Aorta (tissue), 5 donors: ENCODE data around the gene GAS6. TPM values are rescaled to one million over a fixed set of nuclear protein-coding genes. Genes with fewer than 3 reads are reported as not detected.

Experiments
- ATAC-seq: fragments of 200-7000 bp; cut with Tn5 transposase; one replicate; pipeline ENCODE4 v1.9.1; 2022; ENCODE audit warnings: moderate library complexity; ENCODE audit not compliant: low FRiP score
- DNase-seq, 2 donors: peaks; one replicate each; pipeline ENCODE4 v3.0.0-alpha.2; 2020
- H3K27ac ChIP-seq, 2 donors: one replicate each; pipeline ENCODE4 v1.5.1; 2013; ENCODE audit warnings: low read length in 2 of 2, mild to moderate bottlenecking in 2 of 2, moderate library complexity in 2 of 2, control low read depth in 1 of 2, inconsistent platforms in 1 of 2, low read depth in 1 of 2
- H3K27me3 ChIP-seq, 2 donors: one replicate each; pipeline ENCODE4 v1.6.1; 2013; ENCODE audit warnings: control low read depth in 1 of 2, low read length in 1 of 2, mild to moderate bottlenecking in 1 of 2, moderate library complexity in 1 of 2; ENCODE audit not compliant: insufficient read depth in 2 of 2, control insufficient read depth in 1 of 2
- H3K36me3 ChIP-seq, 2 donors: one replicate each; pipeline ENCODE4 v1.6.1; 2013; ENCODE audit warnings: control low read depth in 1 of 2, low read length in 1 of 2, mild to moderate bottlenecking in 1 of 2; ENCODE audit not compliant: insufficient read depth in 2 of 2, control insufficient read depth in 1 of 2
- H3K4me1 ChIP-seq, 2 donors: one replicate each; pipeline ENCODE4 v1.6.1; 2013; ENCODE audit warnings: low read length in 2 of 2, control low read depth in 1 of 2, mild to moderate bottlenecking in 1 of 2, moderate library complexity in 1 of 2; ENCODE audit not compliant: insufficient read depth in 2 of 2, control insufficient read depth in 1 of 2
- H3K4me3 ChIP-seq, 2 donors: one replicate each; pipeline ENCODE4 v1.5.1; 2013; ENCODE audit warnings: low read length in 2 of 2, control low read depth in 1 of 2, mild to moderate bottlenecking in 1 of 2
- H3K9me3 ChIP-seq: one replicate; pipeline ENCODE4 v1.6.1; 2013; ENCODE audit warnings: mild to moderate bottlenecking, low read length; ENCODE audit not compliant: control insufficient read depth
- WGBS, 2 donors: extraction: QIAGEN DNeasy Blood & Tissue Kit; methylation state at CpG; one replicate each; pipeline ENCODE4 v1.1.7; 2013; 5-methylcytosine and 5-hydroxymethylcytosine counted together
- intact Hi-C, 2 donors: fragments of 100-400 bp; cut with DNase I; formaldehyde crosslinking; loops; one replicate each; pipeline versions ENCODE4 v1.14.2 to v1.15.0; 2022
- polyA plus RNA-seq, 2 donors: library from polyadenylated mRNA; stranded (reverse); fragments of 200-250 nt; gene quantifications; one replicate each; pipeline ENCODE4 v1.2.3, GENCODE V29; 2013
- total RNA-seq, 2 donors: library from RNA; stranded (reverse); fragmentation: NEBNext Ultra II Directional; extraction: Animal tissue kit (Norgen Biotek cat#: 25700); gene quantifications; one replicate each; pipeline ENCODE4 v1.2.1, GENCODE V29; 2021
- donor health status: healthy with polysubstance abuse.
- donor health status: Bipolar disorder and iron deficiency.
- donor health status: DM: no; HTN: no; CAD: no.
- donor health status: DM: no; HTN: no; CAD: no.
- donor health status: DM: yes; HTN: yes; CAD: no.

GAS6 gene
- total and polyA plus RNA-seq, 4 donors, result 244 to 509 (median 333) TPM

DNA sequence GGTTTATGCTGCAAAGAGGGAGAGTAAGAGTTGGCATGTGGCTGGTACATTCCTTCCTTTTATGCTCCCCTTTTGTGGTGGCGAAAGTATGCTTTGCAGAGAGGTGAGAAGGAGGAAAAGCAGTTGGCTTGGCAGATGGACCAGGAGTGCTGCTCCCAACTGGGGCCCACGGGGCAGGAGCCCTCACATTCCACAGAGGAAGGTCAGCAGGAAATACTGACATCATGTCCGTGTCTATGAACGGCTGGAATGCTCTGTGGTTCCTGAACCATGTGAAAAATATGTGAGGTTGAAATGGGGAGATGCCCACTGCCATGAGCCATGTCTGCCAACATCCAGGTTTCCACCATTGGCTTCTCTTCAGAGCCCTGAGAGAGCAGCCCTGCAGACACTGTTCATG lies 33.3 kb upstream of the GAS6 start:
- H3K36me3 ChIP-seq, result no peaks in the 10 kb centered on the region
- DNase-seq (no peak), ATAC-seq (no peak)
- no peaks in the 10 kb centered on the region for H3K9me3 ChIP-seq
- H3K27me3 ChIP-seq, result no peaks in the 10 kb centered on the region
- H3K4me1 ChIP-seq, result peaks cover 0 to 6% of the 10 kb centered on the region in 2 donors
- intact Hi-C loops, result loop anchor here in 1 of 2 donors (5.0 kb wide), 1 partner anchor 35 kb away; the partner anchor contains the start of gene GAS6
- H3K27ac ChIP-seq, result peak overlapping the region in 1 of 2 donors; percentile 7
- no peak overlapping the region for H3K4me3 ChIP-seq
- WGBS, 2 donors, result 16 to 20% methylated on average over 4 of the region's 4 CpGs

DNA sequence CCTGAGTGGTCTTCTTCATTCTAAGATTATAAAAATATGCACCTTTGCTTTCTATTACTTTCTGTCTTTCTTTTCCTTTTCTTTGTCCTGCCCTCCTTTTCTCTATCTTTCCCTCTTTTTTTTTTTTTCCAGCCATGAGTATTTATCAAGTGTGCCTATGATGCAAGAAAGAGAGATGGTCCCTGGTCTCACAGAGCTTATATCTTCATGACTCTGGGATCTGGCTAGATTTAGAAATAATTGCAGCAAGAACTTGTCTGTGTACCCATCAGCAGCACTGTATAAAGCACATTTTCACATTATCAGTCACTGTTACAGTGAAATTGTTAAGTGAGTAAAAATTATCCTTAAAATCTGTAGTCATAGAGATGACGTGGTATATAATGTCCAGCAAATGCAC lies 31.6 kb upstream of the GAS6 start:
- Histone ChIP-seq H3K36me3 (no peaks in the 10 kb centered on the region), H3K4me3 (no peak overlapping the region), H3K9me3 (no peaks in the 10 kb centered on the region), H3K27me3 (no peaks in the 10 kb centered on the region), H3K4me1 (peaks cover 0 to 8% of the 10 kb centered on the region in 2 donors), H3K27ac (no peak overlapping the region)
- DNase-seq, result no peak
- ATAC-seq, result no peak
- 83 to 93% methylated on average over 1 of the region's 1 CpG for WGBS, 2 donors
- intact Hi-C loops, result loop anchor here in 1 of 2 donors (5.0 kb wide), 1 partner anchor 33 kb away; the partner anchor contains the start of gene GAS6

- no peak overlapping the region for H3K27ac ChIP-seq
- no peaks in the 10 kb centered on the region for H3K36me3 ChIP-seq
- ATAC-seq, result no peak
- H3K4me3 ChIP-seq, result no peak overlapping the region
- intact Hi-C loops, result no loop called here
- peaks cover 0 to 9% of the 10 kb centered on the region in 2 donors for H3K4me1 ChIP-seq
- no peak for DNase-seq
- no peaks in the 10 kb centered on the region for H3K9me3 ChIP-seq
- WGBS, 2 donors, result 36 to 51% methylated on average over 2 of the region's 2 CpGs
- H3K27me3 ChIP-seq, result no peaks in the 10 kb centered on the region
Observed at GRCh38 chr13:113890774-113891480, 27.1 kb upstream of the GAS6 start.

- Histone ChIP-seq H3K4me3 (no peak overlapping the region), H3K4me1 (peaks cover 0 to 9% of the 10 kb centered on the region in 2 donors), H3K36me3 (no peaks in the 10 kb centered on the region), H3K27me3 (no peaks in the 10 kb centered on the region), H3K9me3 (no peaks in the 10 kb centered on the region), H3K27ac (no peak overlapping the region)
- intact Hi-C loops, result no loop called here
- no peak for ATAC-seq
- DNase-seq, result no peak
- WGBS, 2 donors, result 91 to 96% methylated on average over 4 of the region's 4 CpGs
Observed at GRCh38 chr13:113889467-113889866, 25.6 kb upstream of the GAS6 start.

DNA sequence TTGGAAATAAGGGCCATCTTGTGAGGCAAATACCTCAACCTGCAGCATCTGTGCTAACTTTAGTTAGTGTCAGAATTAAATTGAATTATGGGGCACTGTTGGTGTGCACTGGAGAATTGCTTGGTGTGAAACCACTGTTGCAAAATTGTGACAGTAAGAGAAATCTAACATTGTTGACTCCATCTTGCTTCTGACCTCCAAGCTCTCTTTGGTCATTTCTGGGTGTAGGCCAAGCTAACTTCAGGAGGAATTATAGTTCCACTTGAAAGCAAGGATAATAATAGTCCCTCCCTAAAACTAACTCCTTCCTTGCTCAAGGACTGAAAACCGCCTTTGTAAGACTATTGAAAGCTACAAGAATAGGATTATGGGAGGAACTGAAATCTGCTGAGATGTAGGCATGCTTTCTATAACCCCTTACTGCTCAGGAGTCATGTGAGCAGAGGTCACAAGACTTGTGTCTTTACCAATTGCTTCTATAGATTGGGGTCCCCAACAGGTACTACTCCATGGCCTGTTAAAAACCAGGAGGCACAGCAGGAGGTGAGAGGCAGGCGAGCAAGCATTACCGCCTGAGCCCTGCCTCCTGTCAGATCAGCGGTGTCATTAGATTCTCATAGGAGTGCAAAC lies 24.9 kb upstream of the GAS6 start:
- Histone ChIP-seq H3K27me3 (no peaks in the 10 kb centered on the region), H3K9me3 (no peaks in the 10 kb centered on the region), H3K4me3 (no peak overlapping the region), H3K36me3 (no peaks in the 10 kb centered on the region), H3K27ac (no peak overlapping the region), H3K4me1 (peaks cover 0 to 9% of the 10 kb centered on the region in 2 donors)
- ATAC-seq (no peak), DNase-seq (no peak)
- 96 to 98% methylated on average over 4 of the region's 4 CpGs for WGBS, 2 donors
- intact Hi-C loops, result no loop called here

DNA sequence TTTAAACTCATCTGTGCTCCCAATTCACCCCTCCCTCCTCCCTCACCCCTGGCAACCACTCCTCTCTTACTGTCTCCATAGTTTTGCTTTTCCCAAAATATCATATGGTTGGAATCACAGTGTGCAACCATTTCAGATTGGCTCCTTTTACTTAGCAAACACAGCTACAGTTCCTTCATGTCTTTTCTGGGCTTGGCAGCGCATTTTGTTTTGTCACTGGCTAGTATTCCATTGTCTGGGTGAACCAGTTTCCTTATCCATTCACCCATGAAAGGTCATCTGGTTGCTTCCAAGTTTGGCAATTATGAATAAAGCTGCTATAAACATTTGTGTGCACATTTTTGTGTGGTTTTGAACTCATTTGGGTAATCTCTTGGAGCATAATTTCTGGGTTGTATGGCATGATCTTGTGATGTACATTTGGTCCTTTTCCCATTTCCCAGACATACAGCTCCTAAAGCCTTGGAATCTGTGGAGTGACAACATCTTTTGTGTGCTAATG lies 23.9 kb upstream of the GAS6 start:
- H3K4me1 ChIP-seq, result peaks cover 0 to 9% of the 10 kb centered on the region in 2 donors
- peak in 1 of 2 donors; percentile 52 for DNase-seq
- 3 to 10% methylated on average over 1 of the region's 1 CpG for WGBS, 2 donors
- no peaks in the 10 kb centered on the region for H3K9me3 ChIP-seq
- intact Hi-C loops, result no loop called here
- H3K36me3 ChIP-seq, result no peaks in the 10 kb centered on the region
- peak overlapping the region in 1 of 2 donors; percentile 41 for H3K27ac ChIP-seq
- no peaks in the 10 kb centered on the region for H3K27me3 ChIP-seq
- H3K4me3 ChIP-seq, result no peak overlapping the region
- peak; percentile 74 for ATAC-seq

- Histone ChIP-seq H3K4me1 (peaks cover 0 to 9% of the 10 kb centered on the region in 2 donors), H3K4me3 (no peak overlapping the region), H3K36me3 (no peaks in the 10 kb centered on the region), H3K27me3 (no peaks in the 10 kb centered on the region), H3K9me3 (no peaks in the 10 kb centered on the region), H3K27ac (no peak overlapping the region)
- 94% methylated on average over 14 of the region's 14 CpGs for WGBS, 2 donors
- DNase-seq, result peak in 1 of 2 donors; percentile 35
- no peak for ATAC-seq
- intact Hi-C loops, result no loop called here
Observed at GRCh38 chr13:113886561-113887112, 22.8 kb upstream of the GAS6 start.

DNA sequence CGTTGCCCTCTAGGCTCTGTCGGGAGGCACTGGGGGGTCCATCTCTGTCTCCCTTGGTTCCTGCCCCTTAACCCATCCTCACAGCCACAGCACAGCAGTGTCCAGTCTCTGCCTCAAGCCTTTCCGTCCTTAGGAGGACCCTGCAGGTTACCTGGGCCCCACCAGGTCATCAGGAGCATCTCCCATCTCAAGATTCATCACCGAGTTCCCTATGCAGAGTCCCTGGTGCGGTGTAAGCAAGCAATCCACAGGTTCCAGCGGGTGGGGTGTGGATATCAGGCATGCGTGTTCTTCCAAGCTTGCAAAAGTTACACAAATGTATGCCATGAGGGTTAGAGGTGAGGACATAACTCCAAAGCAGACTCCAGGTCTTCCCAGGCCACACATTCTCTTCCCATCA lies 20.9 kb upstream of the GAS6 start:
- ATAC-seq (no peak), DNase-seq (peak in 1 of 2 donors; percentile 43)
- H3K27ac ChIP-seq, result no peak overlapping the region
- intact Hi-C loops, result no loop called here
- no peaks in the 10 kb centered on the region for H3K36me3 ChIP-seq
- no peak overlapping the region for H3K4me3 ChIP-seq
- peaks cover 2 to 7% of the 10 kb centered on the region in 2 donors for H3K4me1 ChIP-seq
- 98% methylated on average over 7 of the region's 7 CpGs for whole genome bisulfite sequencing, 2 donors
- H3K9me3 ChIP-seq, result no peaks in the 10 kb centered on the region
- no peaks in the 10 kb centered on the region for H3K27me3 ChIP-seq
